MV-4-11 (cell line): Measurements from ENCODE around the gene ENTPD3.
"Not testable (repeated sequence)": the region's sequence is repeated elsewhere in the genome, so short reads cannot be mapped to it uniquely, and the experiment has no call there.

Experiments
- DNase-seq: peaks from one replicate; lab custom pipeline; 2025; lab: John Stamatoyannopoulos, UW

ENTPD3 gene

DNA sequence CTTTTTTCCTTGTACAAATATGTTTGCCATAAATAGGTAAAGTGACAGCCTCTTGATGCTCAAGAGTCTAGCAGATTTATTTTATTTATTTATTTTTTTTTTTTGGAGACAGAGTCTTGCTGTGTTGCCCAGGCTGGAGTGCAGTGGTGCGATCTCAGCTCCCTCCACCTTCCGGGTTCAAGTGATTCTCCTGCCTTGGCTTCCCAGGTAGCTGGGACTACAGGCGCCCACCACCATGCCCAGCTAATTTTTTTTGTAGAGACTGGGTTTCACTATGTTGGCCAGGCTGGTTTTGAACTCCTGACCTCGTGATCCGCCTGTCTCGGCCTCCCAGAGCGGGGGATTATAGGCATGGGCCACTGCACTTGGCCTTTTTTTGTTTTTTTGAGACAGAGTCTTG lies 75.9 kb downstream of the ENTPD3 start:
- not testable (repeated sequence) for DNase-seq

DNA sequence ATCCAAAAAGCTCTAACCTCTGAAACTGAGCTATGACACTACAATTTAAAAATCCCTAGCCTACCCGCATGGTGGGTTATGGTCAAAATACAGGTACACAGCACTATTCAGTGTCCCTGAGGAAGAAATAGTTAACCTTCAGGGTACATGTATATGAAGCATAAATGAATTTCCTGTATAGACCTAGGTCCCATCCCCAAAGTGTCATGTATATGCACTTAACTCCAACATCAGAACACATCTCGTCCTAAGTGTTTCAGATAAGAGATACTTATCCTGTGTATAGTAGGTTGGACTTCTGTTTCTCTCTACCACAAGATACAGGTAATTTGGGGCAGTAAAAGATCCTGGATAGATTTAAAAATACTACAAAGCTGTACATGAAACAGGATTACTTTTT lies 76.6 kb downstream of the ENTPD3 start:
- no peak for DNase-seq

GRCh38 chr3:40464339-40465110 lies 77.5 kb downstream of the ENTPD3 start:
- no peak for DNase-seq

GRCh38 chr3:40465111-40465407 lies 78.1 kb downstream of the ENTPD3 start:
- no peak for DNase-seq

GRCh38 chr3:40465456-40465855 lies 78.5 kb downstream of the ENTPD3 start:
- DNase-seq, result no peak

DNA sequence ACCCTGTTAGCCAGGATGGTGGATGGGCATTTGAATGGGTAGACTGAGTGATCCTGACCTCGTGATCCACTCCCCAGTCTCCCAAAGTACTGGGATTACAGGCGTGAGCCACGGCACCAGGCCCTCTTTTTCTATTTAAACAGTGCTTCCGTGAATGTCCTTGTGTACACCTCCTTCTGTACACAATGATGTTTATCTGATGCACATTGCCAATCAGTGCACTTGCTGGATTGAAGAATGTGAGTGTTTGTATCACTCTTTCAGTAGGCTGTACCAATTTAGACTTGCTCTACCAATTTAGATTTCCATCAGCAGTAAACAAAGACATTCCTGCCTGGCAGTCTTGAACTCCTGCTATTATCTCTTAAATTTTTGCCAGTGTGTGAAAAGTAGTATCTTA lies 81.0 kb downstream of the ENTPD3 start:
- DNase-seq, result no peak

DNA sequence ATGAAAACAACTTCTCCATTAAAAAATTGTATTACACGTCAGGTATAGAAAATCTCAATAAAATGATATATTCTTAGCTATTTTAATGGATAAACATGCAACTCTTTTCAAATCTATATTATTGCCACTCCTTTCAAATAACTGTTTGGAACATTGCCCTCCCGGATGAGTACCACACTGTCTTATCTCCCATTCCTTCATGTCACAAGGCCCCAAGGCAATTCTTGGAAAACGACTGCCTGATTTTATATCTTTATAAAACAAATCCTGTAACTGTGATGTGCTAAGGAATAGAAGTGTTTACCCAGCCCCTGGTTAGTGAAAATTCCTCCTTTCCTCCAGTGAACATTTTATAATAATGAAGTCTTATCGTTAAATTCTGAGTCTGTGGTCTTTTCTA lies 83.7 kb downstream of the ENTPD3 start:
- DNase-seq, result no peak

DNA sequence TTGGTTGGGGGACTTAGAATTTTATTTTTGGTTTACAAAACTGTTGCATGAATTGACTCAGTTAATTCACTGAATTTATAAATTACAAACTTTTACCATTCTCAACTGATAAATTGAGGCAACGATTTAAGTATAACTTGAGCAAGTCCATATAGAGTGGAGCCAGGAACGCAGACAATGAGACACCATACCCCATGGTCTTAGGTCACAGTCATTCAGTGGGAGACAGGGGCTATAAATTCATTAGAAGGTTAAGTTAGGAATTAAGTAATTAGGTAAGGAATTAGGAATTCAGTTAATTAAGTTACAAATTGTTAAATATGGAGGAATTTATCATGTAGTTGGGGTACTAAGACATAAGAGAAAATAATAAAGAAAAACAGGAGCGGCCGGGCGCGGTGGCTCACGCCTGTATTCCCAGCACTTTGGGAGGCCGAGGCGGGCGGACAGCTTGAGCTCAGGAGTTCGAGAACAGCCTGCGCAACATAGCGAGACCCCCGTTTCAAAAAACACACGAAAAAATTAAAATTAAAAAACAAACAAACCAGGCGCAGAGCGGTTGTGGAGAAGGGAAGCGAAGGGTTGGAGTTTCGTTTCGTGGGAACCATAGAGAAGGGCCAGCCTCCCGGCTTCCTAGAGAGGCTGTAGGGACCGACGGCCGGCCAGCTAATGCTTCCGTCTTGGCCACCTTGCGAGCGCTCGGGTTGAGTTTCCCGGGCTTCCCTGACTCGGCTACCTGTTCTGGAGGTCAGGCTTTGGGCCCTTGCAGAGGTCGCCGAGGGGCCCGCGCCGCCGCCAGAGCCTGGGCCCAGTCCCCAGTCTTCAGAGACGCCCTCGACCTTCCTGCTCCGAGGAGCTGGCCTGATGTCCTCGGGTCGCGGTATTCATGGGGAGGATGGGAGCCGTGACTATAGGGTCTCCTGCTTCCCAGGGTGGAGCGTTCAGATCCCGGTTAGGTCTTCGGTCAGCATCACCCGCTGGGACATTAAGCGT lies 89.8 kb downstream of the ENTPD3 start, which contains the start of gene ZNF619:
Gene ZNF619, plus strand, starts transcription at position 645 of the 993 bp plus-strand sequence. CDS start 858 bp downstream, outside the sequence.
- peak; percentile 66 for DNase-seq

- DNase-seq, result peak; percentile 45
Measured at GRCh38 chr3:40477666-40478065, 90.7 kb downstream of the ENTPD3 start.
